ENCODE data around the gene TEPSIN.

The TEPSIN gene

GRCh38 chr17:81194941-81195901 lies 43.6 kb downstream of the TEPSIN start:
- DNase-seq: no peak

- no peak for DNase-seq
Observed at GRCh38 chr17:81194225-81194760, 44.6 kb downstream of the TEPSIN start.

GRCh38 chr17:81193470-81194224 lies 45.2 kb downstream of the TEPSIN start:
- DNase-seq: no peak

DNA sequence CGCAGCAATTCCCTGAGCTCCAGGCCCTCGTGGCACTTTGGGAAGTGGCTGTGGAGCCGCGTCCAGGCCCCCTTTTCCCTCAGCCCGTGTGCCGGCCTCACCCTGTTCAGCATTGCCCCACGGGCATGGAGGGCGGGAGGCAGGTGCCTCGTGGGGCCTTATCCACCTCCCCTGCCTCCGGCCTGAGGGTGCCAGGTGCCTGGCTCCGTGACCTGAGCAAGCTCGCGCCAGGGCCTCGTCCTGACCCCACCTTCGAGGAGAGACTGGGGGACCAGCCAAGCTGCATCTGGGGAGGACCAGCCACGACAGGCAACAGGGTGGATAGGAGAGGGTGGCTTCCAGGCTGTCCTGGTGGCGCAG lies 45.8 kb downstream of the TEPSIN start:
- no peak for DNase-seq

GRCh38 chr17:81192386-81193050 lies 46.3 kb downstream of the TEPSIN start:
- DNase-seq: no peak

- DNase-seq: no peak
Observed at GRCh38 chr17:81191646-81192045, 47.2 kb downstream of the TEPSIN start.

DNA sequence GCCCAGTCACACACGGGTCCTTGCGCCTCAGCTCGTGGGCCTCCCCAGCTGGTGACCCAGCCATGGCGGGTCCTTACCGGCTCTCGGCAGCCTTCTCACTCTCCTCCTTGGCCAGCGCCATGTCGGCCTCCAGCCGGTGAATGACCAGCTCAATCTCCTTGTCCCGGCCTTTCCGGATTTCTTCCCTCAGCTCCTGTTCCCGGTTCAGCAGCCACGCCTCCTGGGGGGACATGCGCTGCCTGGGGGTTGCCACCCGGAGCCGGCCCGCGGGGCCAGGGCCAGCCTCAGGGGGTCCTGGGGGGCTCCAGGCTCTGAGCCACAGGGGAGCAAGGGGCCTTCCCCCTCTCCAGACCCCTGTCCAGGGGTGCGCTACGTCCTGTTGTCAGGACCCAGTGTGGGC lies 47.7 kb downstream of the TEPSIN start:
- no peak for DNase-seq

GRCh38 chr17:81190591-81190990 lies 48.3 kb downstream of the TEPSIN start:
- no peak for DNase-seq

- DNase-seq: no peak
Observed at GRCh38 chr17:81189670-81190530, 49.0 kb downstream of the TEPSIN start.

GRCh38 chr17:81189016-81189415 lies 49.8 kb downstream of the TEPSIN start:
- no peak for DNase-seq

GRCh38 chr17:81188491-81188840 lies 50.4 kb downstream of the TEPSIN start:
- no peak for DNase-seq

GRCh38 chr17:81187586-81188490 lies 51.0 kb downstream of the TEPSIN start:
- DNase-seq: no peak

- no peak for DNase-seq
Observed at GRCh38 chr17:81187120-81187519, 51.7 kb downstream of the TEPSIN start.

DNA sequence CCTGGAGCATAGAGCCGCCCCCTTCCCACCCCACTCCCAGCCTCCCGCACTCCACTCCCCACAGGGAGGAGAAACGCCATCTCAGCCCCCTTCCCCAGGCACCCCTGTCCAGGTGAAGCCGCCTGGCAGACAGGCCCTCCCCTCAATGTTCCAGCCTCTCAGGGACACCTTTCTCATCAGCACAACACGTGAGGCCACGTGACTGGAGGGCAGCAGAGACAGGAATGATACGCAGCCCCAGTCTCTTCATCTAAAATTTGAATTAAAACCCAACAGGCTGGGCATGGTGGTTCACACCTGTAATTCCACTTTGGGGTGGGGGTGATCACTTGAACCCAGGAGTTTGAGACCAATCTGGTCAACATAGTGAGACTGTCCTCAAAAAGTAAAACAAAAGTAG lies 52.7 kb downstream of the TEPSIN start:
- DNase-seq: no peak

- no peak for DNase-seq
Observed at GRCh38 chr17:81184555-81184954, 54.3 kb downstream of the TEPSIN start.

DNA sequence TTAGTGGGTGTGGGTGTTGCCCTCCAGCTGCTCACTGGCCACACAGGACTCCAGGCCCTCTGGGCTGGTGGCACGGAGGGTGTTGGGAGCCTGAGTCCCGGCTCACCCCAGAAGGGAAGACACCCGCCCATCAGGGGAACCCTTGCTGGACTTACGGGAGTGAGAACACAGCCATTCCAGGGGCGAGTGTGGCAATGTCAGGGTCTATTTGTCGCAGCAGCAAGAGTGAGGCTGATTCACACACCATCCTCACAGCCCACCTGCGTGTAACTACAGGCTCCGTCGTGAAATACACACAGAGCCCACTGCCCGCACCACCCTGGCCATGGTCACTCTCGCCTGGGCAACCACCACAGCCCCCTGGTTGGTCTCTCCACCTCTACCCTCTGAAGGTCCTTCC lies 55.0 kb downstream of the TEPSIN start:
- no peak for DNase-seq

- no peak for DNase-seq
Observed at GRCh38 chr17:81183316-81183715, 55.5 kb downstream of the TEPSIN start.

- DNase-seq: no peak
Observed at GRCh38 chr17:81182596-81182995, 56.3 kb downstream of the TEPSIN start.

DNA sequence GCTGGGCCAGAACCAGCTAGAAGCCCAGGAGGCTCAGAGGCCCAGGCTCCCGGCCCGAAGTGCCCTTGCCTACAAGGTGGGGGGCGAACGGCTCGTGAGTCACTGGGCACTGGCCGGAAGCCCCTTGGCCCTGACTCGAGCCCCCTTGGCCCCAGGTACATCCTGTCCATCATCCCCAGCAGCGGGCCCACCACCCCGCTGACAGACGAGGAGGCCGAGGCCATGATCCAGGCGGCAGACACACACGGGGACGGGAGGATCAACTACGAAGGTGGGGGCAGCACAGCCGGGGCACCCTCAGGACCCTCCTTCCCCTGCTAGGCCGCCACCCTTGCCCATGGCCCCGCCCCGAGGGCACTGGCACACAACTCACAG lies 57.1 kb downstream of the TEPSIN start:
- DNase-seq: no peak

GRCh38 chr17:81180836-81181810 lies 57.7 kb downstream of the TEPSIN start:
- no peak for DNase-seq
